Measurements from ENCODE around the gene RENBP.

Gene RENBP

DNA sequence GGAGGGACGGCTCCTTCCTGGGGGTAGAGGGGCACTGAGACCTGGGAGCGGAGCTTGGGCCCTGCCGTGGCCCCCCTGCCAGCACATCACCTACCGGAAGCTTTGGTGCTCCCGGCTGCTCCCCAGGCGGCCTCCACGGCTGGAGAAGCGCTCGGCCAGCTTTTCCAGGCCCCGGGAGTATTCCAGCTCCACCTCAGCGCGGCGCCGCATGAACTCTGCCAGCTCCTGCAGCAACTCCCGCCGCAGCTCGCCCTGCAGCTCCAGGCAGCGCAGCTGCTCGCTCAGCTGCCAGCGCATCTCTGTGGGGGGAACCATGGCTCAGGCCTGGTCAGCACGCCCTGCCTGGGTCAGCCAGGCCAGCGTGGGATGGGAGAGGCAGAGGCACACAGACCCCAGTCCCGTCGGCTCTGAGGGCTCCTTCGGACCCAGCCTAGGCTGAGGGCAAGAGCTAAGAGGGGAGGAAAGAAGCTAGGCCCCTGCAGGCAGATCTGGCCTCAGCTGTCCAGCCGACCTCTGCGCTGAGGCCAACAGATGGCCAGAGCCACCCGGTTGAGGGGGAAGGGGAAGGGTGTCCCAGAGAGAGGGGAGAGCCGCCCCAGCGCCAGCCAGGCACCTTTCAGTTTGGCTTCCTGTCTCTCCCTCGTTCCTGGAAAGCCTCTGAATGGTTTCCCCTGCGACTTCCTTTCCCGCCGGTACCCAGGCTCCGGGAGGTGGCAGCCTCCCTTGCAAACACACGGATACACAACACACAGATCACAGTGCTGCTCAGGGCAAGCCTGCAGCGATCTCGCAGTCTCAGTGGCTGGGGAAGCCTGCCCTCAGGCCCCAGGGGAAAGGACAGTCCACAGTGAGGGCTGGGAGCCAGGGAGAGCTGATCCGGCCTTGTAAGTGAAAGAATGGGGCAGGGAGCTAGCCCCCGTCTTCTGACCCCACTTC lies 22.7 kb downstream of the RENBP start:
- TF ChIP-seq CEBPB (IDR thresholded peaks at IDR 0.05): no peak
- no peak for TF ChIP-seq TAF1 (IDR thresholded peaks at IDR 0.05; ENCODE audit: low read depth)
- TF ChIP-seq CREB1 (IDR thresholded peaks at IDR 0.05; ENCODE audit: low read depth): no peak
- TF ChIP-seq EGR1 (IDR thresholded peaks at IDR 0.05): no peak
- no peak for TF ChIP-seq NFIC (IDR thresholded peaks at IDR 0.05)
- TF ChIP-seq TEAD4 (IDR thresholded peaks at IDR 0.05): no peak
- TF ChIP-seq, protein P1, sequence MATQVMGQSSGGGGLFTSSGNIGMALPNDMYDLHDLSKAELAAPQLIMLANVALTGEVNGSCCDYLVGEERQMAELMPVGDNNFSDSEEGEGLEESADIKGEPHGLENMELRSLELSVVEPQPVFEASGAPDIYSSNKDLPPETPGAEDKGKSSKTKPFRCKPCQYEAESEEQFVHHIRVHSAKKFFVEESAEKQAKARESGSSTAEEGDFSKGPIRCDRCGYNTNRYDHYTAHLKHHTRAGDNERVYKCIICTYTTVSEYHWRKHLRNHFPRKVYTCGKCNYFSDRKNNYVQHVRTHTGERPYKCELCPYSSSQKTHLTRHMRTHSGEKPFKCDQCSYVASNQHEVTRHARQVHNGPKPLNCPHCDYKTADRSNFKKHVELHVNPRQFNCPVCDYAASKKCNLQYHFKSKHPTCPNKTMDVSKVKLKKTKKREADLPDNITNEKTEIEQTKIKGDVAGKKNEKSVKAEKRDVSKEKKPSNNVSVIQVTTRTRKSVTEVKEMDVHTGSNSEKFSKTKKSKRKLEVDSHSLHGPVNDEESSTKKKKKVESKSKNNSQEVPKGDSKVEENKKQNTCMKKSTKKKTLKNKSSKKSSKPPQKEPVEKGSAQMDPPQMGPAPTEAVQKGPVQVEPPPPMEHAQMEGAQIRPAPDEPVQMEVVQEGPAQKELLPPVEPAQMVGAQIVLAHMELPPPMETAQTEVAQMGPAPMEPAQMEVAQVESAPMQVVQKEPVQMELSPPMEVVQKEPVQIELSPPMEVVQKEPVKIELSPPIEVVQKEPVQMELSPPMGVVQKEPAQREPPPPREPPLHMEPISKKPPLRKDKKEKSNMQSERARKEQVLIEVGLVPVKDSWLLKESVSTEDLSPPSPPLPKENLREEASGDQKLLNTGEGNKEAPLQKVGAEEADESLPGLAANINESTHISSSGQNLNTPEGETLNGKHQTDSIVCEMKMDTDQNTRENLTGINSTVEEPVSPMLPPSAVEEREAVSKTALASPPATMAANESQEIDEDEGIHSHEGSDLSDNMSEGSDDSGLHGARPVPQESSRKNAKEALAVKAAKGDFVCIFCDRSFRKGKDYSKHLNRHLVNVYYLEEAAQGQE (IDR thresholded peaks at IDR 0.05; ENCODE audit: low read depth): no peak
- no peak for TF ChIP-seq FOXM1 (IDR thresholded peaks at IDR 0.05; ENCODE audit: borderline replicate concordance, low read depth)
- TF ChIP-seq ZBTB7A (IDR thresholded peaks at IDR 0.05; ENCODE audit: low read depth): no peak
- TF ChIP-seq TCF12 (IDR thresholded peaks at IDR 0.05; ENCODE audit: low read depth): no peak
- TF ChIP-seq, protein P2, sequence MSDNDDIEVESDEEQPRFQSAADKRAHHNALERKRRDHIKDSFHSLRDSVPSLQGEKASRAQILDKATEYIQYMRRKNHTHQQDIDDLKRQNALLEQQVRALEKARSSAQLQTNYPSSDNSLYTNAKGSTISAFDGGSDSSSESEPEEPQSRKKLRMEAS (IDR thresholded peaks at IDR 0.05): no peak
- TF ChIP-seq, protein P3, sequence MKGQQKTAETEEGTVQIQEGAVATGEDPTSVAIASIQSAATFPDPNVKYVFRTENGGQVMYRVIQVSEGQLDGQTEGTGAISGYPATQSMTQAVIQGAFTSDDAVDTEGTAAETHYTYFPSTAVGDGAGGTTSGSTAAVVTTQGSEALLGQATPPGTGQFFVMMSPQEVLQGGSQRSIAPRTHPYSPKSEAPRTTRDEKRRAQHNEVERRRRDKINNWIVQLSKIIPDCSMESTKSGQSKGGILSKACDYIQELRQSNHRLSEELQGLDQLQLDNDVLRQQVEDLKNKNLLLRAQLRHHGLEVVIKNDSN (IDR thresholded peaks at IDR 0.05): no peak

DNA sequence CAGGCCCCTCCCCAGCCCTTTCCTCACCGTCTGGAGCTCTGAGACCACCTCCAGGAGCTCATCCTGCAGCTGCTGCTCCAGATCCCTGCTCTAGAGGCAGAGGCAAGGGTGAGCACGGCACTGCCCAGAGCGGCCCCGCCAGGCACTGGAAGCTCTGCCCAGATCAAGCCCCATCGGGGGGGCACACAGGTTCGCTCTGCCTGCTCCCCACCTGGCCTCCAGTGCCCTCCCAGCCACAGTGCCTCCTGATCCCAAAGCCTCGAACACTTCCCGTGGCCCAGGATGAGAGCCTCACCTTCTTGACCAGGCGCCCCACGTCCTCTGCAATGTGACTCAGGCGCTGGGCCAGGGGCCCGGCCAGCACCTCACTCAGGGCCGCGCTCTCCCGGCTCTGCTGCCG lies 23.4 kb downstream of the RENBP start:
- TF ChIP-seq CEBPB (IDR thresholded peaks at IDR 0.05): no peak
- TF ChIP-seq, protein P2 (IDR thresholded peaks at IDR 0.05): no peak
- no peak for TF ChIP-seq RAD21 (IDR thresholded peaks at IDR 0.05; ENCODE audit: low read depth)
- TF ChIP-seq ZBTB7A (IDR thresholded peaks at IDR 0.05; ENCODE audit: low read depth): no peak
- no peak for TF ChIP-seq EP300 (IDR thresholded peaks at IDR 0.05; ENCODE audit: borderline replicate concordance)
- TF ChIP-seq TEAD4 (IDR thresholded peaks at IDR 0.05): no peak

DNA sequence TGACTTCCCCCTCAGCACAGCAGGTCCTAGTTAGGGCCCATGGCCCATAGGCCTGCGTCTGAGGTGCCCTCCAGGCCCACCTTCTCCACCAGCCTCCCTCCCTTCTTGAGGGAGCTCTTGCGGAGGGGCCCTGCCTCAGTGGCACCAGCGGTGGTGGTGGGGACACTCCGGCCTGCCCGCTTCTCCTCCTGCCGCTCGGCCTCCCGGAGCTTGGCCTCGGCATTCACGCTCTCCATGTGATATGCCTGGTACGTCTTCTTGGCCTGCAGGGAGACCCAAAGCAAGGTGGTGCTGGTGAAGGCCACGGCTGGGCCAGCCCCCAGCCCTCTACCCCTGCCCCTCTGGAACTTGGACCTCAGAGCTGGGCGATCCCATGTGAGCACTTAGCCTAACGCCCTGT lies 23.9 kb downstream of the RENBP start:
- TF ChIP-seq CREB1 (IDR thresholded peaks at IDR 0.05; ENCODE audit: low read depth) (no peak), CEBPB (IDR thresholded peaks at IDR 0.05) (no peak), TEAD4 (IDR thresholded peaks at IDR 0.05) (no peak), FOXM1 (IDR thresholded peaks at IDR 0.05; ENCODE audit: borderline replicate concordance, low read depth) (no peak), YY1 (IDR thresholded peaks at IDR 0.05; ENCODE audit: low read depth) (no peak), NFIC (IDR thresholded peaks at IDR 0.05) (no peak), EGR1 (IDR thresholded peaks at IDR 0.05) (no peak), TCF12 (IDR thresholded peaks at IDR 0.05; ENCODE audit: low read depth) (no peak), RAD21 (IDR thresholded peaks at IDR 0.05; ENCODE audit: low read depth) (no peak), TAF1 (IDR thresholded peaks at IDR 0.05; ENCODE audit: low read depth) (no peak), EP300 (IDR thresholded peaks at IDR 0.05; ENCODE audit: borderline replicate concordance) (no peak), ZBTB7A (IDR thresholded peaks at IDR 0.05; ENCODE audit: low read depth) (no peak)
- TF ChIP-seq, protein P1 (IDR thresholded peaks at IDR 0.05; ENCODE audit: low read depth): no peak
- TF ChIP-seq, protein P2 (IDR thresholded peaks at IDR 0.05): no peak
- TF ChIP-seq, protein P3 (IDR thresholded peaks at IDR 0.05): no peak

DNA sequence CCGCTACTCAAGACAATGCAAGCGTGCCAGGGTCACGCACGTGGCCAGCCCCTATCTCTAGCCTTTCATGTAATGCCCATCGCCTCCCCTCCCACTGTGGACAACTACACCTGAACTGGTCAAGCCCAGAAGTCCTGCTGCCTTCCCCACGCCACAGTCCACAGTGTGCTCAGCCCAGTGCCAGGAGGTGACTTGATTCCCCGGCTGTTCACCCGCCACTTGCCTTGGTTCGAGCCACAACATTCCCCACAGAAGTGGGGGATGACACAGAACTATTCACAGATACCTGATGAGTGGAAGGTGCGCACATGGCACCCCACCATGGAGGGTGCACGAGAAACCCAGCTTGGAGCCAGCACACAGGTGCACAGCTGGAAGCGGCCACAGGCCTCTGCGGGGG lies 25.2 kb downstream of the RENBP start:
- TF ChIP-seq EGR1 (IDR thresholded peaks at IDR 0.05) (no peak), YY1 (IDR thresholded peaks at IDR 0.05; ENCODE audit: low read depth) (no peak), NFIC (IDR thresholded peaks at IDR 0.05) (no peak), TEAD4 (IDR thresholded peaks at IDR 0.05) (no peak), TAF1 (IDR thresholded peaks at IDR 0.05; ENCODE audit: low read depth) (no peak), CEBPB (IDR thresholded peaks at IDR 0.05) (no peak), FOXM1 (IDR thresholded peaks at IDR 0.05; ENCODE audit: borderline replicate concordance, low read depth) (no peak), ZBTB7A (IDR thresholded peaks at IDR 0.05; ENCODE audit: low read depth) (no peak), TCF12 (IDR thresholded peaks at IDR 0.05; ENCODE audit: low read depth) (no peak), RAD21 (IDR thresholded peaks at IDR 0.05; ENCODE audit: low read depth) (no peak), CREB1 (IDR thresholded peaks at IDR 0.05; ENCODE audit: low read depth) (no peak)
- TF ChIP-seq, protein P1 (IDR thresholded peaks at IDR 0.05; ENCODE audit: low read depth): no peak
- TF ChIP-seq, protein P2 (IDR thresholded peaks at IDR 0.05): no peak
- TF ChIP-seq, protein P3 (IDR thresholded peaks at IDR 0.05): no peak

Data from Ishikawa (cell line).